NCI-H1930 (cell line): ENCODE measurements around the gene SPNS2.

Experiments
- DNase-seq, 2 experiments: peaks; one replicate each; lab custom pipeline; 2025; lab: John Stamatoyannopoulos, UW

The SPNS2 gene

GRCh38 chr17:4480929-4481898 lies 17.5 kb upstream of the SPNS2 start:
- no peak for DNase-seq

GRCh38 chr17:4482338-4483011 lies 16.2 kb upstream of the SPNS2 start:
- no peak for DNase-seq

GRCh38 chr17:4483012-4483840 lies 15.5 kb upstream of the SPNS2 start:
- no peak for DNase-seq

- no peak for DNase-seq
Observed at GRCh38 chr17:4485676-4486646, 12.7 kb upstream of the SPNS2 start.

- no peak for DNase-seq
Observed at GRCh38 chr17:4487296-4487695, 11.4 kb upstream of the SPNS2 start.

- DNase-seq = no peak
Observed at GRCh38 chr17:4487820-4488716, 10.6 kb upstream of the SPNS2 start.

- DNase-seq = no peak
Observed at GRCh38 chr17:4488989-4489595, 9.6 kb upstream of the SPNS2 start.

GRCh38 chr17:4490109-4490591 lies 8.5 kb upstream of the SPNS2 start:
- no peak for DNase-seq

- no peak for DNase-seq
Observed at GRCh38 chr17:4490637-4491061, 8.0 kb upstream of the SPNS2 start.

GRCh38 chr17:4492721-4493561 lies 5.7 kb upstream of the SPNS2 start:
- DNase-seq = no peak

GRCh38 chr17:4497101-4497824 lies 1.4 kb upstream of the SPNS2 start:
- no peak for DNase-seq

GRCh38 chr17:4499431-4500190 lies 930 bp downstream of the SPNS2 start:
- DNase-seq = no peak

- no peak for DNase-seq
Observed at GRCh38 chr17:4500191-4500571, 1.5 kb downstream of the SPNS2 start.

- DNase-seq = no peak
Observed at GRCh38 chr17:4501295-4501949, 2.7 kb downstream of the SPNS2 start.

GRCh38 chr17:4502466-4503154 lies 3.9 kb downstream of the SPNS2 start:
- DNase-seq = no peak
